ENCODE data around the gene IKZF2.
"Not testable (repeated sequence)": the region's sequence is repeated elsewhere in the genome, so short reads cannot be mapped to it uniquely, and the experiment has no call there.

DNA sequence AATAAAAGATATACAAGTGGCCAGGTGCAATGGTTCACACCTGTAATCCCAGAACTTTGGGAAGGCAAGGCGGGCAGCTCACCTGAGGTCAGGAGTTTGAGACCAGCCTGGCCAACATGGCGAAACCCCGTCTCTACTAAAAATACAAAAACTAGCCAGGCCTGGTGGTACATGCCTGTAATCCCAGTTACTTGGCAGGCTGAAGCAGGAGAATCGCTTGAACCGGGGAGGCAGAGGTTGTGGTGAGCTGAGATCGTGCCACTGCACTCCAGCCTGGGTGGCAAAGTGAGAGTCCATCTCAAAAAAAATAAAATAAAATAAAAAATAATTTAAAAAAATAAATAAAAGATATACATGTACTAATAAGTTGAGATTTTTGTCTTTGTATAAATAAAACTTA is 130.5 kb downstream of the IKZF2 start:
- not testable (repeated sequence) for TF ChIP-seq CTCF (IDR thresholded peaks at IDR 0.05; ENCODE audit: insufficient read depth, low read length); REST (IDR thresholded peaks at IDR 0.05; ENCODE audit: insufficient replicate concordance, low read depth); POLR2AphosphoS5 (IDR thresholded peaks at IDR 0.05; ENCODE audit: low read depth); GABPA (IDR thresholded peaks at IDR 0.05; ENCODE audit: low read depth)

Measured in HL-60 (cell line).